Transverse colon (tissue), 3 donors: Measurements from ENCODE around the gene MYH16.
"Not testable (repeated sequence)": the region's sequence is repeated elsewhere in the genome, so short reads cannot be mapped to it uniquely, and the experiment has no call there.

Experiments
- CTCF ChIP-seq, 5 experiments: fragments of 200-600 bp in 3 of 5; fragments of 450-650 bp in 2 of 5; sonication (generic) in 3 of 5; IDR thresholded peaks; 1 replicate in 2 of 5; 2 replicates in 3 of 5; pipeline ENCODE4 v1.5.1; 2016 to 2017; ENCODE audit warnings: antibody characterized with exemption in 5 of 5, inconsistent platforms in 3 of 5, mild to moderate bottlenecking in 2 of 5, moderate library complexity in 1 of 5
- EP300 ChIP-seq: sonication (generic); formaldehyde crosslinking; IDR thresholded peaks from one replicate; pipeline ENCODE4 v1.6.1; 2017; ENCODE audit warnings: antibody characterized with exemption, low read depth
- POLR2A ChIP-seq: fragments of 450-650 bp; IDR thresholded peaks from one replicate; pipeline ENCODE4 v1.6.1; 2016; ENCODE audit warnings: antibody characterized with exemption, mild to moderate bottlenecking, moderate library complexity

GRCh38 chr7:99330314-99330961 is 57.8 kb downstream of the MYH16 start:
- not testable (repeated sequence) for TF ChIP-seq POLR2A; CTCF (IDR thresholded peaks at IDR 0.05); EP300
